HG03442 (cell line): Measurements from ENCODE around the gene STXBP2.
A peak's percentile ranks its signal among the peaks of the same experiment; 100 is the strongest.
"Not testable (repeated sequence)": the region's sequence is repeated elsewhere in the genome, so short reads cannot be mapped to it uniquely, and the experiment has no call there.

Experiments used
- ATAC-seq: cut with Tn5 transposase; IDR thresholded peaks from one replicate; pipeline ENCODE4 v1.9.1; 2021; ENCODE audit warnings: mild to moderate bottlenecking, moderate library complexity; ENCODE audit not compliant: unreplicated experiment

The STXBP2 gene

DNA sequence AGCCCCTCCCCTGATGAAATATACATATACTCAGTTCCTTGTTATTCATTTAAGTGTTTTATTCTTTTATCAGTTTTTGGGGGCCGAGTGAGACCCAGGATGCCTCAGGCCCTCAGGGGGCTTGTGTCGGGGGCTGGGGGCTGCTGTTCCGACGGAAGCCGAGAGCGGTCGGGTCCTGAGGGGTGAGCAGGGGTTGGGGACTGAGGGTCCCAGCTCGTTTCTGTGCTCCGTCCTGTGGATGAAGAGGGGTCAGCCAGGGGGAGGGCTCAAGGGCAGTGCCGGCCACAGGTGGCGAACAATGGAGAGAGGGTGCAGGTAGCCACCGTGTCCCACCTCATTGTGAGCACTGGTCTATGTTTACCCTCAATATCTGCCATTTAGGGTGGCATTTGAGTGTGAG is 5.3 kb upstream of the STXBP2 start:
- no peak for ATAC-seq

- no peak for ATAC-seq
Measured at GRCh38 chr19:7632340-7633203, 4.3 kb upstream of the STXBP2 start.

GRCh38 chr19:7633698-7634097 is 3.2 kb upstream of the STXBP2 start, which contains the start of gene PCP2:
PCP2 (minus strand) TSS chr19:7633719; CDS start chr19:7633457, 262 bp downstream.
- ATAC-seq = no peak

DNA sequence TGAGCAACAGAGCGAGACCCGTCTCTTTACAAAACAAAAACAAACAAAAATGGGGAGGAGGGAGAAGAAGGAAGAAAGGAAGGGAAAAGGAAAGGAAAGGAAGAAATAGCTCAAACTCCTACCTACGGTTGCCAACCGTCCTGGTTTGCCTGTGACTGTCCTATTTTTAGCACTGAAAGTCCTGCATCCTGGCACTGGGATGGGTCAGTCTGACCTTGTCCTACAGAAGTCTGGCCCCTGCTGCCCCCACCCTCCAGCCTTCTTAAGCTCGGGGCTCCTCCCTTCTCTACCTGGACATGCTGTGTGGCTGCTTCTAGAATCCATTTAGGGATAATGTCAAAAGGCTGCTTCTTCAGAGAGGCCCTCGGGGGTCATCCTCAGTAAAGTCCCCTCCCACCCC is 1.2 kb upstream of the STXBP2 start:
- ATAC-seq = no peak

DNA sequence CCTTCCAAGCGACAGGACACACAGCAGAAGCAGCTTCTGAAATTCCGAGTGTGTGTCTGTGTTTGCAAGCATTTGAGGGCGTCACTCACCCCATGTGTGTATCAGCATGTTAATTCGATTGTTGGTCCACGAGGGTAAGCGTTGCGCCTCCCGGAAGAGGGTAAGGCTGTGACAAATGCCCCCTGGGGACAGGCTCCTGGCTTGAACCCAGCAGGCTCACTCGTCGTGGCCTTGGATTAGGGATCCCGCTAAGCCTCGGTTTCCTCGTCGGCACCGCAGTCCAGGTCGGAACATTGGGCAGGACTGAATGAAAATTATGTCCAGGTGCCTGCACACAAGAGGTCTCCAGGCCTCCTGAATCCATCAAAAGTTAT is 606 bp upstream of the STXBP2 start:
- no peak for ATAC-seq

DNA sequence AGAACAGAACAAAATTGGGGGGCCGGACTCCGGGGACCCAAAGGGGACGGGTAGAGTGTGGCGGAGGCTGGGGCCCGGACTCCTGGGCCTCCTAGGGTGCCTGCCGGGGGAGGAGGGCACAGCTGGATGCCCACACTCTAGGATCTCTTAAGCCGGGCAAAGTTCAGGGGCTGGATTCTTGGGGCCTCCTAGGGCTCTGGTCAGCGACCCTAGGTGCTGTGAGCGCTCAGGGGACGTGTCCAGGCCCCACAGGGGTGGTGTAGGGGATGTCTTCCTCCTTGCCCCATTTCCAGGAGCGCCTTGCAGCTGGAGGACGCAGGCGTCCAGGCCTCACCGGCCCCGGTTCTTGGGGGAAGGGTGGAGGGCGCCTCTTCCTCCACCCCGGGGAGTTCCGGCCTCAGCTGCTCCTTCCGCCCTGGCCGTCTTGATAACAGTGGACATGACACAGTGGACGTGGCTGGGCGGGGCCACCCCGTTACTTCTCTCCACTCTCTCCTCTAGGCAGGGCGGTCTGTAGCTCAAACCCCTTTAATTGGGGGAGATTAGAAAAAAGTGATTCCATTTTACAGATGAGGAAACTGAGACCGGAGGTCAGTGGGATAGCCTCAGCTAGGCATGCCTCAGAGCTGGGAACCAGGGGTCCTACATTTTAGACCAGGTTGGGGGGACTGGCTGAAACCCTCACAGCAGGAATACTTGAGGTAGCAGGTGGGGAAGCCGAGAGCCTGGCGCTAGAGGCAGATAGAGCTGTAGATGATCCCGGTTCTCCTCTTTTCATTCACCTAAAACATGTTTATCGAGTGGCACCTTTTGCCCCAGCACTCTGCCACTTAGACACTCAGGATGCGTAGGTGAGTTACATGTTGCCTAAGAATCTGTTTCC is 705 bp downstream of the STXBP2 start:
- ATAC-seq = peak; percentile 13

DNA sequence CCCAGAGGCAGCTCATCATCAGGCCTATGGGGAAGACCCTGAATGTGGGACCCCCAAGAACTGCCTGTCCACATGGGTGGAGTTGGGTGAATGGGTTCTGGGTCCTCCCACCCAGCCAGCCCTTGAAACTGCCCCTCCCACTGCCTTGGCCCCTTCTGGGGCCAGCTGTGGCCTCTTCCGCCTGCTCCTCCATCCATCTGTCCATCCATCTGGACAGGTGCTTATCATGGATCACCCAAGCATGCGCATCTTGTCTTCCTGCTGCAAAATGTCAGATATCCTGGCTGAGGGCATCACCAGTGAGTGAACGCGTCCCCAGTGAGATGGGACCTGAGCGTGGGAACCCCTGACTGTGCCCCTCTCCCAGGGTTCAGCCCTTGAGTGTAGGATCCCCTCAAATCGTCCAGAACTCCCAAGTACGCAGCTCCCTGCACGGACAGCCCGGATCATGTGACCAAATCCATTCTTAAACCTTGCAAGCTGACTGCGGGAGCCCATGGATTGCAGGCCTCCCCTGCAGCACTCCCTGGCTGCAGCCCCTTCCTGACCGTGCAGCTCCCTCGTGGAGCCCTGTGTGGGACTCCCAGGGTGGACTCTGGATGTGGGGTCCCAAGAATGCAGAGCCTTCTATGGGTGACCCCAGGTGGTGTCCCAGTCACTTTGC is 2.0 kb downstream of the STXBP2 start:
- ATAC-seq = no peak

GRCh38 chr19:7639863-7640348 is 3.0 kb downstream of the STXBP2 start:
- ATAC-seq = no peak

- no peak for ATAC-seq
Measured at GRCh38 chr19:7640803-7641202, 3.9 kb downstream of the STXBP2 start.

- no peak for ATAC-seq
Measured at GRCh38 chr19:7641290-7642276, 4.7 kb downstream of the STXBP2 start.

- no peak for ATAC-seq
Measured at GRCh38 chr19:7642295-7643030, 5.6 kb downstream of the STXBP2 start.

- no peak for ATAC-seq
Measured at GRCh38 chr19:7643031-7643415, 6.1 kb downstream of the STXBP2 start.

- not testable (repeated sequence) for ATAC-seq
Measured at GRCh38 chr19:7643629-7644549, 7.0 kb downstream of the STXBP2 start.

GRCh38 chr19:7644550-7644877 is 7.6 kb downstream of the STXBP2 start:
- no peak for ATAC-seq

DNA sequence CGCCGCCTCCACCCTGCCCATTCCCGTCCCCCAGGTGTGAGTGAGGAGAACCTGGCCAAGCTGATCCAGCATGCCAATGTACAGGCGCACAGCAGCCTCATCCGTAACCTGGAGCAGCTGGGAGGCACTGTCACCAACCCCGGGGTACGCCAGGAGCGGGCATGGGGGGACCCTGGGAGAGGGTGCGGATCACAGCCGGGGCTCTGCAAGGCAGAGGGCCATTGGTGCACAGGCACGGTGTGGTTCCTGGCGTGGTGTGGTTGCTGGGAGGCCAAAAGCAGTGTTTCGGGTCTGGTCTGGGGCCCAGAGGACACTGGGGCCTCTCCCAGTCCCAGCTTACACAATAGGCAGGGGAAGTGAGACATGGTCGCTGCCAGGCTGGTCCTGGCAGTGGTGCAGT is 8.3 kb downstream of the STXBP2 start:
- no peak for ATAC-seq

DNA sequence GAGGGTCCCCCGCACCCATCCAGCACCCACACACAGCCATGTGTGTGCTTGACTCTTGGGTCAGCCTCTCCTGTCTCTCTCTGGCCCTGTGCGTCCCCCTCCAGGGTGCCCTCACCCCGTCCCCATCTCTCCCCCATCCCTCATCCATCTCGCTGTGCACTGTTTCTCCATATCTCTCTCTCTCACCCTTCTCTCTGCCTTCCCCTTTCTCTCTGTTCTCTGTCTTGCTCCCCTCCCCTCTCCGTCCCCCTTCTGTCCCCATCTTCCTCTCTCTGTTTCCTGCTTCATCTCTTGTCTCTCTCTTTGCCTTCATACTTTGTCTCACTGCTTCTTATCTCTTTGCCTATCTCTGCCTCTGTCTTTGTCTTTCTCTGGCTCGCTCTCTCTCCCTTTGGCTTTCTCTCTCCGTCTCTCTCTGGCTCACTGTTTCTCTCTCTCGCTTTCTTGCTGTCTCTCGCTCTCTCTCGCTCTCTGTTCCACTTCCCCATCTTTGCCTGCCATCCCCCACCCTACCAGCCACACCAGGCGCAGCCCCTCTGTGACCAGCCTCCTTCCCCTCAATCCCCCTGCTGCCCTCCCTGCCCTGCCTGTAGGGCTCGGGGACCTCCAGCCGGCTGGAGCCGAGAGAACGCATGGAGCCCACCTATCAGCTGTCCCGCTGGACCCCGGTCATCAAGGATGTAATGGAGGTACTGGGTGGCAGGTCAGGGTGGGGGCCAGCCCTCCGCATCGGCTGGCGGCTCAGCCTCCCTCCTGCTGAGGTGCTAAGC is 8.9 kb downstream of the STXBP2 start:
- no peak for ATAC-seq

- no peak for ATAC-seq
Measured at GRCh38 chr19:7646426-7646700, 9.5 kb downstream of the STXBP2 start.

DNA sequence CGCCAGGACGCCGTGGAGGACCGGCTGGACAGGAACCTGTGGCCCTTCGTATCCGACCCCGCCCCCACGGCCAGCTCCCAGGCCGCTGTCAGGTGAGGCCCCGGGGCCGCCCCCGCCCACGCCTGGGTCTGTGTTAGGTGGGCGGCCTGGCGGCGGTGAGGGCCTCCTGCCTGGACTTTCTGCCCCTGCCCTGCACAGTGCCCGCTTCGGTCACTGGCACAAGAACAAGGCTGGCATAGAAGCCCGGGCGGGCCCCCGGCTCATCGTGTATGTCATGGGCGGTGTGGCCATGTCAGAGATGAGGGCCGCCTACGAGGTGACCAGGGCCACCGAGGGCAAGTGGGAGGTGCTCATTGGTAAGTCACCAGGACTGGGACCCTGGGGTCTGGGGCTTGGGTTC is 10.2 kb downstream of the STXBP2 start:
- no peak for ATAC-seq
